ENCODE measurements around the gene RELA.

The RELA gene

GRCh38 chr11:65662799-65663638, at the start of gene RELA (continued):
- TF ChIP-seq ZNF747 (tag by site-specific recombination; IDR thresholded peaks at IDR 0.05) (no peak), ZBTB1 (tag by site-specific recombination; IDR thresholded peaks at IDR 0.05) (no peak), ZBTB17 (tag by site-specific recombination; IDR thresholded peaks at IDR 0.05) (peak; percentile 63), ZNF146 (tag by site-specific recombination; IDR thresholded peaks at IDR 0.05) (no peak), ZNF394 (tag by site-specific recombination; IDR thresholded peaks at IDR 0.05; ENCODE audit: borderline replicate concordance) (peak; percentile 44; the same call in 1 of the 2 replicates), ZNF791 (tag by site-specific recombination; IDR thresholded peaks at IDR 0.05) (no peak), ZNF76 (tag by site-specific recombination; IDR thresholded peaks at IDR 0.05; ENCODE audit: borderline replicate concordance, low read depth) (peak; percentile 45; the same call in 1 of the 2 replicates), SCRT2 (tag by site-specific recombination; IDR thresholded peaks at IDR 0.05) (no peak), ZNF341 (tag by site-specific recombination; IDR thresholded peaks at IDR 0.05; ENCODE audit: low read depth) (peak; percentile 77), ZNF426 (tag by site-specific recombination; IDR thresholded peaks at IDR 0.05) (no peak), MYNN (tag by site-specific recombination; IDR thresholded peaks at IDR 0.05; ENCODE audit: borderline replicate concordance) (no peak), ZNF600 (tag by site-specific recombination; IDR thresholded peaks at IDR 0.05) (peak; percentile 91), ZNF10 (tag by site-specific recombination; IDR thresholded peaks at IDR 0.05) (no peak), ZNF518A (tag by site-specific recombination; conservative IDR thresholded peaks at IDR 0.05; ENCODE audit: low read depth) (no peak), ZNF510 (tag by site-specific recombination; IDR thresholded peaks at IDR 0.05; ENCODE audit: insufficient replicate concordance) (no peak), KLF8 (tag by site-specific recombination; IDR thresholded peaks at IDR 0.05) (peak; percentile 90), ZNF266 (tag by site-specific recombination; IDR thresholded peaks at IDR 0.05; ENCODE audit: low read depth) (no peak), MEIS1 (CRISPR knock-in tag; IDR thresholded peaks at IDR 0.05; ENCODE audit: borderline replicate concordance) (no peak), ZNF555 (tag by site-specific recombination; conservative IDR thresholded peaks at IDR 0.05) (no peak), ZNF48 (tag by site-specific recombination; IDR thresholded peaks at IDR 0.05) (no peak), ZBTB21 (tag by site-specific recombination; IDR thresholded peaks at IDR 0.05) (peak; percentile 54; the same call in 1 of the 2 replicates), GLIS2 (tag by site-specific recombination; IDR thresholded peaks at IDR 0.05) (no peak), ZNF223 (tag by site-specific recombination; IDR thresholded peaks at IDR 0.05) (no peak), SP2 (tag by site-specific recombination; IDR thresholded peaks at IDR 0.05) (peak; percentile 50), ZNF433 (tag by site-specific recombination; IDR thresholded peaks at IDR 0.05; ENCODE audit: low read depth) (no peak)
- TF ChIP-seq, protein P1, sequence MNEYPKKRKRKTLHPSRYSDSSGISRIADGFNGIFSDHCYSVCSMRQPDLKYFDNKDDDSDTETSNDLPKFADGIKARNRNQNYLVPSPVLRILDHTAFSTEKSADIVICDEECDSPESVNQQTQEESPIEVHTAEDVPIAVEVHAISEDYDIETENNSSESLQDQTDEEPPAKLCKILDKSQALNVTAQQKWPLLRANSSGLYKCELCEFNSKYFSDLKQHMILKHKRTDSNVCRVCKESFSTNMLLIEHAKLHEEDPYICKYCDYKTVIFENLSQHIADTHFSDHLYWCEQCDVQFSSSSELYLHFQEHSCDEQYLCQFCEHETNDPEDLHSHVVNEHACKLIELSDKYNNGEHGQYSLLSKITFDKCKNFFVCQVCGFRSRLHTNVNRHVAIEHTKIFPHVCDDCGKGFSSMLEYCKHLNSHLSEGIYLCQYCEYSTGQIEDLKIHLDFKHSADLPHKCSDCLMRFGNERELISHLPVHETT (tag by site-specific recombination; IDR thresholded peaks at IDR 0.05) = no peak
- TF ChIP-seq, protein P2, sequence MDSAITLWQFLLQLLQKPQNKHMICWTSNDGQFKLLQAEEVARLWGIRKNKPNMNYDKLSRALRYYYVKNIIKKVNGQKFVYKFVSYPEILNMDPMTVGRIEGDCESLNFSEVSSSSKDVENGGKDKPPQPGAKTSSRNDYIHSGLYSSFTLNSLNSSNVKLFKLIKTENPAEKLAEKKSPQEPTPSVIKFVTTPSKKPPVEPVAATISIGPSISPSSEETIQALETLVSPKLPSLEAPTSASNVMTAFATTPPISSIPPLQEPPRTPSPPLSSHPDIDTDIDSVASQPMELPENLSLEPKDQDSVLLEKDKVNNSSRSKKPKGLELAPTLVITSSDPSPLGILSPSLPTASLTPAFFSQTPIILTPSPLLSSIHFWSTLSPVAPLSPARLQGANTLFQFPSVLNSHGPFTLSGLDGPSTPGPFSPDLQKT (IDR thresholded peaks at IDR 0.05; ENCODE audit: borderline replicate concordance, low read depth, low read length) = no peak; the same call in 1 of the 2 replicates
- TF ChIP-seq, protein P3, sequence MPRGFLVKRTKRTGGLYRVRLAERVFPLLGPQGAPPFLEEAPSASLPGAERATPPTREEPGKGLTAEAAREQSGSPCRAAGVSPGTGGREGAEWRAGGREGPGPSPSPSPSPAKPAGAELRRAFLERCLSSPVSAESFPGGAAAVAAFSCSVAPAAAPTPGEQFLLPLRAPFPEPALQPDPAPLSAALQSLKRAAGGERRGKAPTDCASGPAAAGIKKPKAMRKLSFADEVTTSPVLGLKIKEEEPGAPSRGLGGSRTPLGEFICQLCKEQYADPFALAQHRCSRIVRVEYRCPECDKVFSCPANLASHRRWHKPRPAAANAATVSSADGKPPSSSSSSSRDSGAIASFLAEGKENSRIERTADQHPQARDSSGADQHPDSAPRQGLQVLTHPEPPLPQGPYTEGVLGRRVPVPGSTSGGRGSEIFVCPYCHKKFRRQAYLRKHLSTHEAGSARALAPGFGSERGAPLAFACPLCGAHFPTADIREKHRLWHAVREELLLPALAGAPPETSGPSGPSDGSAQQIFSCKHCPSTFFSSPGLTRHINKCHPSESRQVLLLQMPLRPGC (tag by site-specific recombination; IDR thresholded peaks at IDR 0.05) = no peak
- TF ChIP-seq, protein P4, sequence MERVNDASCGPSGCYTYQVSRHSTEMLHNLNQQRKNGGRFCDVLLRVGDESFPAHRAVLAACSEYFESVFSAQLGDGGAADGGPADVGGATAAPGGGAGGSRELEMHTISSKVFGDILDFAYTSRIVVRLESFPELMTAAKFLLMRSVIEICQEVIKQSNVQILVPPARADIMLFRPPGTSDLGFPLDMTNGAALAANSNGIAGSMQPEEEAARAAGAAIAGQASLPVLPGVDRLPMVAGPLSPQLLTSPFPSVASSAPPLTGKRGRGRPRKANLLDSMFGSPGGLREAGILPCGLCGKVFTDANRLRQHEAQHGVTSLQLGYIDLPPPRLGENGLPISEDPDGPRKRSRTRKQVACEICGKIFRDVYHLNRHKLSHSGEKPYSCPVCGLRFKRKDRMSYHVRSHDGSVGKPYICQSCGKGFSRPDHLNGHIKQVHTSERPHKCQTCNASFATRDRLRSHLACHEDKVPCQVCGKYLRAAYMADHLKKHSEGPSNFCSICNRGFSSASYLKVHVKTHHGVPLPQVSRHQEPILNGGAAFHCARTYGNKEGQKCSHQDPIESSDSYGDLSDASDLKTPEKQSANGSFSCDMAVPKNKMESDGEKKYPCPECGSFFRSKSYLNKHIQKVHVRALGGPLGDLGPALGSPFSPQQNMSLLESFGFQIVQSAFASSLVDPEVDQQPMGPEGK (tag by site-specific recombination; IDR thresholded peaks at IDR 0.05) = peak; percentile 86

All from HEK293 (cell line).